ENCODE results near the gene PDF. TPM values are rescaled to one million over a fixed set of nuclear protein-coding genes. Genes with fewer than 3 reads are reported as not detected.
A peak's percentile ranks its signal among the peaks of the same experiment; 100 is the strongest.
"Not testable (repeated sequence)": the region's sequence is repeated elsewhere in the genome, so short reads cannot be mapped to it uniquely, and the experiment has no call there.

Gene PDF
- total and polyA plus RNA-seq, 7 donors: 6.5 to 18.6 (median 10.5) TPM; not detected in 1

DNA sequence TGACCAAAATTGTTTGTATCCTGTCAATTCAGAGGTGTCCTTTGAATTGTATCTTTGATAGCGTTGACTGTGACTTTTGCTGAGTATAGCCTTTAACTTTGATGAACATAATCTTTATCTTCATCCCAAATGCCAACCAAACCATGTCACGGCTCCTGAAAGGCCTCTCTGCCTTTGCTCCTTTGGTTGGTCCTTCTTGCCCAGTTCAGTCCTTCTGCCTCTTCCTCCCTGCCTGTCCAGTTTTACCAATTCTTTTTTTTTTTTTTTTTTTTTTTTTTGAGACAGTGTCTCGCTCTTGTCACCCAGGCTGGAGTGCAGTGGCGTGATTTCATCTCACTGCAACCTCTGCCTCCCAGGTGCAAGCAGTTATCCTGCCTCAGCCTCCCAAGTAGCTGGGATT lies 32.1 kb downstream of the PDF start:
- intact Hi-C loops (cut with DNase I): no loop called here
- Histone ChIP-seq H3K4me3 (no peak overlapping the region), H3K27ac (no peak overlapping the region), H3K4me1 (no peaks in the 10 kb centered on the region), H3K36me3 (peaks cover 0 to 42% (median 6%) of the 10 kb centered on the region in 4 donors), H3K9me3 (no peaks in the 10 kb centered on the region), H3K27me3 (no peaks in the 10 kb centered on the region)
- WGBS, 2 donors: 97 to 100% methylated on average over 4 of the region's 4 CpGs
- no peak for DNase-seq
- TF ChIP-seq EP300 (IDR thresholded peaks at IDR 0.05) (no peak), POLR2AphosphoS5 (IDR thresholded peaks at IDR 0.05) (no peak), POLR2A (IDR thresholded peaks at IDR 0.05) (no peak)
- TF ChIP-seq, protein P1, sequence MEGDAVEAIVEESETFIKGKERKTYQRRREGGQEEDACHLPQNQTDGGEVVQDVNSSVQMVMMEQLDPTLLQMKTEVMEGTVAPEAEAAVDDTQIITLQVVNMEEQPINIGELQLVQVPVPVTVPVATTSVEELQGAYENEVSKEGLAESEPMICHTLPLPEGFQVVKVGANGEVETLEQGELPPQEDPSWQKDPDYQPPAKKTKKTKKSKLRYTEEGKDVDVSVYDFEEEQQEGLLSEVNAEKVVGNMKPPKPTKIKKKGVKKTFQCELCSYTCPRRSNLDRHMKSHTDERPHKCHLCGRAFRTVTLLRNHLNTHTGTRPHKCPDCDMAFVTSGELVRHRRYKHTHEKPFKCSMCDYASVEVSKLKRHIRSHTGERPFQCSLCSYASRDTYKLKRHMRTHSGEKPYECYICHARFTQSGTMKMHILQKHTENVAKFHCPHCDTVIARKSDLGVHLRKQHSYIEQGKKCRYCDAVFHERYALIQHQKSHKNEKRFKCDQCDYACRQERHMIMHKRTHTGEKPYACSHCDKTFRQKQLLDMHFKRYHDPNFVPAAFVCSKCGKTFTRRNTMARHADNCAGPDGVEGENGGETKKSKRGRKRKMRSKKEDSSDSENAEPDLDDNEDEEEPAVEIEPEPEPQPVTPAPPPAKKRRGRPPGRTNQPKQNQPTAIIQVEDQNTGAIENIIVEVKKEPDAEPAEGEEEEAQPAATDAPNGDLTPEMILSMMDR (IDR thresholded peaks at IDR 0.05): no peak

DNA sequence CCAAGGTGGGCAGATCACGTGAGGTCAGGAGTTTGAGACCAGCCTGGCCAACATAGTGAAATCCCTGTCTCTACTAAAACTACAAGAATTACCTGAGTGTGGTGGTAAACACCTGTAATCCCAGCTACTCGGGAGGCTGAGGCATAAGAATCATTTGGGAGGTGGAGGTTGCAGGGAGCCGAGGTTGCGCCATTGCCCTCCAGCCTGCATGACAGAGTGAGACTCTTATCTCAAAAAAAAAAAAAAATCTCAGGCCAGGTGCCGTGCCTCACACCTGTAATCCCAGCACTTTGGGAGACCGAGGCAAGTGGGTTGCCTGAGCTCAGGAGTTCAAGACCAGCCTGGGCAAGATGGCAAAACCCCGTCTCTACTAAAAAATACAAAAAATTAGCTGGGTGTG lies 33.6 kb downstream of the PDF start:
- H3K9me3 ChIP-seq; intact Hi-C loops (cut with DNase I); H3K4me3 ChIP-seq; H3K27ac ChIP-seq; H3K27me3 ChIP-seq; H3K4me1 ChIP-seq; DNase-seq: not testable (repeated sequence)
- 98 to 99% methylated on average over 7 of the region's 7 CpGs for whole genome bisulfite sequencing, 2 donors
- H3K36me3 ChIP-seq: peaks cover 0 to 30% (median 6%) of the 10 kb centered on the region in 4 donors

DNA sequence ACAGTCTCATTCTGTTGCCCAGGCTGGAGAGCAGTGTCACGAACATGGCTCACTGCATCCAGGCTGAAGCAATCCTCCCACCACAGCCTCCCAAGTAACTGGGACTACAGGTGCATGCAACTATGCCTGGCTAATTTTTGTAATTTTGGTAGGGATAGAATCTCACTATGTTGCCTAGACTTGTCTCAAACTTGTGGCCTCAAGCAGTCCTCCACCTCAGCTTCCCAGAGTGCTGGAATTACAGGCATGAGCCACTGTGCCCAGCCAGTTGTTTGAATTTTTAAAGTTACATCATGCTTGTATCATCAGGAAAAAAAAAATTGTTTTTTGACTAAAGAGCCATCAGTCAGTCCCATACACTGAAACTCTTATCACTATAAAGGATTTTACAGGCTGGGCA lies 36.3 kb downstream of the PDF start:
- DNase-seq: no peak
- no peak overlapping the region for H3K27ac ChIP-seq
- intact Hi-C loops (cut with DNase I): no loop called here
- no peaks in the 10 kb centered on the region for H3K4me1 ChIP-seq
- H3K27me3 ChIP-seq: no peaks in the 10 kb centered on the region
- 96 to 98% methylated on average over 1 of the region's 1 CpG for WGBS, 2 donors
- H3K36me3 ChIP-seq: peaks cover 0 to 11% (median 0%) of the 10 kb centered on the region in 4 donors
- H3K9me3 ChIP-seq: no peaks in the 10 kb centered on the region
- H3K4me3 ChIP-seq: no peak overlapping the region
- TF ChIP-seq, protein P1 (IDR thresholded peaks at IDR 0.05): no peak
- no peak for TF ChIP-seq EP300 (IDR thresholded peaks at IDR 0.05)
- TF ChIP-seq POLR2A (IDR thresholded peaks at IDR 0.05): no peak
- TF ChIP-seq POLR2AphosphoS5 (IDR thresholded peaks at IDR 0.05): no peak

DNA sequence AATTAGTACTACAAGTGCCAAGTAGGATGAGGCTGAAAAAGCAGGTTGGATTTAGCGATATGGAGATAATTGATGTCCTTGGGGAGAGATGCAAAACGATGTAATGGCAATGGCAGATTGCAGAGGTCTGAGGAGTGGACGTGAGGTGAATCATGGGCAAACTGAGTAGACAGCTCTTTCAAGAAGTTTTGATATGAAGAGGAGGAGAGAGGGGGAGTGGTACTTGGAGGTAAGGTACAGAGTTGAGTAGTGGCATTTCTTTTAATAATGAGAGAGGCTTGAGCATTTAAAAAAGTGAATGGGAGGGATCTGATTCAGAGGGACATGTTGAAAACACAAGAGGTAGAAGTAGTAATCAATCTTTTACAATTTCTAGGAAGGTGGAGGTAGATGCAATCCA lies 37.0 kb downstream of the PDF start:
- TF ChIP-seq EP300 (IDR thresholded peaks at IDR 0.05): no peak
- TF ChIP-seq POLR2AphosphoS5 (IDR thresholded peaks at IDR 0.05): no peak
- Histone ChIP-seq H3K27me3 (no peaks in the 10 kb centered on the region), H3K9me3 (no peaks in the 10 kb centered on the region), H3K36me3 (peaks cover 0 to 7% (median 2%) of the 10 kb centered on the region in 4 donors), H3K27ac (no peak overlapping the region), H3K4me1 (no peaks in the 10 kb centered on the region), H3K4me3 (no peak overlapping the region)
- intact Hi-C loops (cut with DNase I): no loop called here
- DNase-seq: no peak
- 80 to 89% methylated on average over 3 of the region's 3 CpGs for WGBS, 2 donors

DNA sequence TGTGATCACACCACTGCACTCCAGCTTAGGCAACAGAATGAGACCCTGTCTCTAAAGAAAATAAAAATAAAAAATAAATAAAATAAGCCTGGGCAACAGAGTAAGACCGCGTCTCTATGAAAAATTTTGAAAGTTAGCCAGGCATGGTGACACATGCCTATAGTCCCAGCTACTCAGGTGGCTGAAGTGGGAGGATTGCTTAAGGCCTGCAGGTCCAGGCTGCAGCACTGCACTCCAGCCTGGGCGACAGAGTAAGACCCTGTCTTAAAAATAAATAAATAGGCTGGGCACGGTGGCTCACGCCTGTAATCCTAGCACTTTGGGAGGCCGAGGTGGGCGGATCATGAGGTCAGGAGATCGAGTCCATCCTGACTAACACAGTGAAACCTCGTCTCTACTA lies 38.7 kb downstream of the PDF start:
- H3K27me3 ChIP-seq; H3K9me3 ChIP-seq; H3K4me3 ChIP-seq; H3K4me1 ChIP-seq; H3K27ac ChIP-seq; H3K36me3 ChIP-seq; DNase-seq; intact Hi-C loops (cut with DNase I): not testable (repeated sequence)
- 91 to 93% methylated on average over 9 of the region's 9 CpGs for WGBS, 2 donors

DNA sequence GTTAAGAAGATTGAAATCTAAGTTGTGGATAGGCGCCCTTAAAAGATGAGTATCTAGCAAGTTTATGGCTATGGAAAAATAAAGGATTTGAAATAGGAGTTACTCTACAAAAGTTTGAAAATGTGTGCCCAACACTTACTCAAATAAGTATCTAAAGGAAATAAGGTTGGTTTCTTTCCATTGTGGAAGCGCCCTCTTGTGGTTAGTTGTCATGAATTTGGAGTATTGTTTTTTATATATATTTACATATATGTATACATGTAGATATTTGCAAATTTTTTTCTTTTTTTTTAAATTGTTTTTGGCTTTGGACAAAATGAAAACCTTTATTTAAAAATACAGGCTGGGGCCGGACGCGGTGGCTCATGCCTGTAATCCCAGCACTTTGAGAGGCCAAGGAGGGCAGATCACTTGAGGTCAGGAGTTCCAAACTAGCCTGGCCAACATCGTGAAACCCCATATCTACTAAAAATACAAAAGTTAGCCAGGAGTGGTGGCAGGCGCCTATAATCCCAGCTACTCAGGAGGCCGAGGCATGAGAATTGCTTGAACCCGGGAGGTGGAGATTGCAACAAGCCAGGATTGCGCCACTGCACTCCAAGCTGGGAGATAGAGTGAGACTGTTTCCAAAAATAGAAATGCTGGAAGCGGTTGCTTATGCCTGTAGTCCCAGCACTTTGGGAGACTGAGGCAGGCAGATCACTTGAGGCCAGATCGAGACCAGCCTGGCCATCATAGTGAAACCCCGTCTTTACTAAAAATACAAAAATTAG lies 43.3 kb downstream of the PDF start:
- TF ChIP-seq EP300 (IDR thresholded peaks at IDR 0.05) (no peak), POLR2AphosphoS5 (IDR thresholded peaks at IDR 0.05) (no peak), POLR2A (IDR thresholded peaks at IDR 0.05) (no peak)
- TF ChIP-seq, protein P1 (IDR thresholded peaks at IDR 0.05): peak; percentile 46 to 64 (median 51)
- H3K36me3 ChIP-seq: peaks cover 0 to 24% (median 15%) of the 10 kb centered on the region in 4 donors
- intact Hi-C loops (cut with DNase I): loop anchor here (1.0 kb wide), 1 partner anchor 137 kb away; no protein-coding TSS in a partner anchor
- H3K27ac ChIP-seq: peak overlapping the region in 1 of 4 donors; percentile 15
- H3K9me3 ChIP-seq: no peaks in the 10 kb centered on the region
- 76 to 78% methylated on average over 13 of the region's 13 CpGs for WGBS, 2 donors
- H3K27me3 ChIP-seq: no peaks in the 10 kb centered on the region
- peak; percentile 81 for DNase-seq
- H3K4me3 ChIP-seq: no peak overlapping the region
- H3K4me1 ChIP-seq: peaks cover 0 to 8% (median 3%) of the 10 kb centered on the region in 4 donors

All from sigmoid colon (tissue), 7 donors.